Neural crest cell (in vitro differentiated cells): ENCODE data around the gene ZNF723. TPM values are rescaled to one million over a fixed set of nuclear protein-coding genes. Genes with fewer than 3 reads are reported as not detected.
"Not testable (repeated sequence)": the region's sequence is repeated elsewhere in the genome, so short reads cannot be mapped to it uniquely, and the experiment has no call there.

Source experiments
- DNase-seq: peaks from one replicate; pipeline ENCODE4 v3.0.0; 2021; ENCODE audit warnings: low read depth, mixed read lengths, low spot score
- H3K27ac Mint-ChIP-seq: one replicate; pipeline ENCODE4 v1.8.0; 2021; ENCODE audit warnings: mild to moderate bottlenecking, mixed read lengths; ENCODE audit not compliant: unreplicated experiment
- H3K27me3 Mint-ChIP-seq: 2 replicates; pipeline ENCODE4 v1.8.0; 2021; ENCODE audit warnings: low read depth, mild to moderate bottlenecking, mixed read lengths
- H3K36me3 Mint-ChIP-seq: 2 replicates; pipeline ENCODE4 v1.8.0; 2021; ENCODE audit warnings: low read depth, mild to moderate bottlenecking, mixed read lengths
- H3K4me1 Mint-ChIP-seq: 2 replicates; pipeline ENCODE4 v1.8.0; 2021; ENCODE audit warnings: mixed read lengths
- H3K4me3 Mint-ChIP-seq: one replicate; pipeline ENCODE4 v1.8.0; 2021; ENCODE audit warnings: mild to moderate bottlenecking, mixed read lengths
- H3K9me3 Mint-ChIP-seq: 2 replicates; pipeline ENCODE4 v1.8.0; 2021; ENCODE audit warnings: mixed read lengths
- CTCF ChIP-seq: fragments of 200-600 bp; sonication (generic); conservative IDR thresholded peaks from 2 replicates; pipeline ENCODE4 v1.5.0; 2021; ENCODE audit warnings: antibody characterized with exemption, mild to moderate bottlenecking
- long read RNA-seq: library from polyadenylated mRNA; unstranded; transcript quantifications from one replicate; pipeline ENCODE4 v2.0.0, GENCODE V29; 2020
- total RNA-seq: library from RNA; stranded (reverse); gene quantifications from 2 replicates; pipeline ENCODE4 v1.2.1, GENCODE V29; 2021

ZNF723 gene
- not detected in 2 replicates for total RNA-seq
- long read RNA-seq, result 0 reads

- no peak within 1 kb of the TSS for H3K4me3 Mint-ChIP-seq
- H3K27me3 Mint-ChIP-seq, result no peaks in the 10 kb centered on the region
- H3K27ac Mint-ChIP-seq, result no peak within 1 kb of the TSS
- no peaks in the 10 kb centered on the region for H3K9me3 Mint-ChIP-seq
- peaks cover 3% of the 10 kb centered on the region for H3K36me3 Mint-ChIP-seq
- no peaks in the 10 kb centered on the region for H3K4me1 Mint-ChIP-seq
- no peak for DNase-seq
- TF ChIP-seq CTCF, result no peak
These were observed at the start of gene ZNF723 for GRCh38 chr19:22832031-22832762. ZNF723 (plus strand) TSS chr19:22832291; CDS start chr19:22832380, 89 bp downstream.

DNA sequence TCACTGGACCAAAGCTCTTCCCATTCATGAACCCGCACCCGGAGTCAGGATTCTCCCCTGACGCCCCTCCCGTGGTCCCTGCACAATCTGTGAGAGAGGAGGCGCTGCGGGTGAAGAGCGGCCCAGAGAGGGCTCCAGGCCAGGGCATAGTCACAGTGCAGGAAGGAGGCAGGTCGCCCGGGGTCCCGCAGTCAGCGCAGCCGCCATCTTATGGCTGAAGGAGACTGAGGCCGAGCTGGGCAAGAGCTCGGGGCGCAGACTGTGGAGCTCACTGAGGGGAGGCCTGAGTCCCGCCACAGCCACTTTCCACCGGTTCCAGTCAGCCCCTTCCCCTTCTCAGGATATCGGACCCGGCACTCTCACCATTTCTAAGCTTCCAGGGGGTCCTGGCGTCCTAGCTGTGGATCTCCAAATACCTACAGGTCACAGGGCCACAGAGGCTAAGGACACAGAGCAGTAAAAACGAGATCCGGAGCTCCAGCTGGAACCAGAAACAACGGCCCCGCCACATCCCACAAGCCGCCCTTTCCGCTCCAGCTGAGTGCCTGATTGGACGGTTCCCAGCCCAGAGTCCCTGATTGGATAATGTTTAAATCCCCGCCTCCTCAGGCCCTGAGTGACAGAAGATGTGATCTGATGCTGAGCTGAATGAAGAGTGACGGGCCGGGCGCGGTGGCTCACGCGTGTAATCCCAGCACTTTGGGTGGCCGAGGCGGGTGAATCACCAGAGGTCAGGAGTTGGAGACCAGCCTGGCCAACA is 48.3 kb upstream of the ZNF723 start, which contains the start of gene ZNF99:
Gene ZNF99 (minus strand): TSS at position 501 of the 760 bp plus-strand sequence. CDS start 135 bp downstream, at position 366.
- TF ChIP-seq CTCF, result no peak
- Mint-ChIP-seq H3K27ac (no peak within 1 kb of the TSS), H3K9me3 (peaks cover 5% of the 10 kb centered on the region), H3K4me1 (no peaks in the 10 kb centered on the region), H3K4me3 (no peak within 1 kb of the TSS), H3K36me3 (peaks cover 5% of the 10 kb centered on the region), H3K27me3 (no peaks in the 10 kb centered on the region)
- no peak for DNase-seq

- H3K27ac Mint-ChIP-seq, H3K4me3 Mint-ChIP-seq, DNase-seq, H3K4me1 Mint-ChIP-seq, H3K36me3 Mint-ChIP-seq, H3K27me3 Mint-ChIP-seq: not testable (repeated sequence)
- H3K9me3 Mint-ChIP-seq, result peaks cover 19% of the 10 kb centered on the region
These were observed 39.2 kb upstream of the ZNF723 start for GRCh38 chr19:22792863-22793262.

- H3K9me3 Mint-ChIP-seq, result peaks cover 31% of the 10 kb centered on the region
- no peak overlapping the region for H3K27ac Mint-ChIP-seq
- no peak overlapping the region for H3K4me3 Mint-ChIP-seq
- no peaks in the 10 kb centered on the region for H3K4me1 Mint-ChIP-seq
- H3K27me3 Mint-ChIP-seq, result no peaks in the 10 kb centered on the region
- no peak for TF ChIP-seq CTCF
- peaks cover 19% of the 10 kb centered on the region for H3K36me3 Mint-ChIP-seq
- no peak for DNase-seq
These were observed 35.1 kb upstream of the ZNF723 start for GRCh38 chr19:22797040-22797439.

DNA sequence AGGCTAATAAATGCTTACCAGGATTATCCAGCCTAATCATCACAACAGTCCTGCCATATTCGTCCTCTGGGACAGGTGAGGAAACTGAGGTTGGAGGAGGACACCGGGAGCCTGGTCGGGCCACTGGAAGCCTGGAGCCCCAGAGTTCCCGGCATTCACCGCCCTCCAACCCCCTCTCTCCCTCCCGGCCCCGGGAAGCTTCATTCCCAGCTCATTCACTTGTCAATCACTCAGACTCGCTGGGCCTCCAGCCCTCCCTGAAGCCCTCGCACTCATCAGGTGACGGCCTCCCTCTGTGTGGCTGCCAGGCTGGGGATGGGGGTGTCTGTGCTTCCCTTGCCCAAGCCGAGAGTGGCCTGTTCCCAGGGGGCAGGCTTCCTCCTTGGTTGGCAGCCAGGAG is 25.7 kb upstream of the ZNF723 start:
- no peak for TF ChIP-seq CTCF

More for the DNA sequence above, 25.7 kb upstream of the ZNF723 start:
- Mint-ChIP-seq H3K4me1 (no peaks in the 10 kb centered on the region), H3K4me3 (no peak overlapping the region), H3K36me3 (peaks cover 12% of the 10 kb centered on the region), H3K9me3 (peaks cover 11% of the 10 kb centered on the region), H3K27me3 (no peaks in the 10 kb centered on the region), H3K27ac (no peak overlapping the region)
- no peak for DNase-seq
